Ovary (tissue), 9 donors: ENCODE results near the gene FNBP1. TPM values are rescaled to one million over a fixed set of nuclear protein-coding genes. Genes with fewer than 3 reads are reported as not detected.

Experiments
- DNase-seq, 5 donors: peaks; one replicate each; pipeline ENCODE4 v3.0.0-alpha.2; 2019 to 2020
- H3K27ac ChIP-seq, 2 donors: fragments of 200-600 bp; one replicate each; pipeline versions ENCODE4 v1.5.1 to v1.8.0; 2019 to 2022
- H3K27me3 ChIP-seq: fragments of 200-600 bp; one replicate; pipeline ENCODE4 v1.8.0; 2022
- H3K36me3 ChIP-seq: fragments of 200-600 bp; sonication (generic); one replicate; pipeline ENCODE4 v1.5.1; 2019
- H3K4me1 ChIP-seq: one replicate; pipeline ENCODE4 v1.8.1; 2013; ENCODE audit warnings: mild to moderate bottlenecking, moderate library complexity; ENCODE audit not compliant: insufficient read depth
- H3K4me3 ChIP-seq: fragments of 200-600 bp; sonication (generic); one replicate; pipeline ENCODE4 v1.5.1; 2017
- H3K9me3 ChIP-seq, 2 donors: fragments of 200-600 bp in 1 of 2; sonication (generic) in 1 of 2; one replicate each; pipeline versions ENCODE4 v1.5.1 to v1.8.1; 2013 to 2019; ENCODE audit warnings: mild to moderate bottlenecking in 1 of 2, moderate library complexity in 1 of 2
- CTCF ChIP-seq, 3 donors: fragments of 450-650 bp in 2 of 3; fragments of 200-600 bp in 1 of 3; IDR thresholded peaks; one replicate each; pipeline versions ENCODE4 v1.5.1 to v1.8.0; 2016 to 2022; ENCODE audit warnings: antibody characterized with exemption in 3 of 3, mild to moderate bottlenecking in 1 of 3
- EP300 ChIP-seq: sonication (generic); formaldehyde crosslinking; IDR thresholded peaks from one replicate; pipeline ENCODE4 v1.6.1; 2017; ENCODE audit warnings: antibody characterized with exemption
- POLR2A ChIP-seq: fragments of 450-650 bp; IDR thresholded peaks from one replicate; pipeline ENCODE4 v1.6.1; 2017; ENCODE audit warnings: antibody characterized with exemption, mild to moderate bottlenecking, moderate library complexity
- WGBS, 3 donors: extraction: QIAGEN DNeasy Blood & Tissue Kit in 1 of 3; methylation state at CpG; one replicate each; pipeline versions ENCODE4 v1.1.5 to v1.1.7; 2013 to 2017; 5-methylcytosine and 5-hydroxymethylcytosine counted together
- intact Hi-C, 4 donors: fragments of 100-400 bp; cut with DNase I; formaldehyde crosslinking; loops; one replicate each; pipeline versions ENCODE4 v1.11.0 to v1.15.1; 2022 to 2023
- polyA plus RNA-seq, 2 donors: library from polyadenylated mRNA; stranded (reverse); fragments of 200-250 nt in 1 of 2; fragments of 350-450 nt in 1 of 2; fragmentation: Illumina TruSeq in 1 of 2; extraction: RNeasy Lipid Tissue Mini Kit (QIAGEN cat#74804) in 1 of 2; gene quantifications; one replicate each; pipeline ENCODE4 v1.2.3, GENCODE V29; 2013 to 2014
- total RNA-seq, 7 donors: library from RNA; depleted of rRNA in 2 of 7; stranded (reverse); fragments of >200 nt in 2 of 7; fragmentation: NEBNext Ultra II Directional in 3 of 7; extraction: Animal tissue kit (Norgen Biotek cat#: 25700) in 3 of 7; gene quantifications; one replicate each; pipeline versions ENCODE4 v1.1.0 to v1.2.4, GENCODE V29; 2016 to 2023
- donor health status: DM: no; HTN: no; CAD: no; lungs with moderate emphysema.
- donor health status: DM: no; HTN: no; CAD: no.
- donor health status: Bipolar disorder and iron deficiency.
- donor health status: DM: yes; HTN: yes; CAD: no.
- donor health status: DM: no; HTN: no; CAD: no.
- donor health status: DM: yes; HTN: yes; CAD: no.

FNBP1 gene
- total and polyA plus RNA-seq, 9 donors = 18.0 to 61.5 (median 49.0) TPM

GRCh38 chr9:130053109-130053503 lies 10.1 kb upstream of the FNBP1 start:
- WGBS, 3 donors = 7 to 16% (median 11%) methylated on average over 9 of the region's 9 CpGs
- Histone ChIP-seq H3K27me3 (no peaks in the 10 kb centered on the region), H3K36me3 (no peaks in the 10 kb centered on the region), H3K9me3 (no peaks in the 10 kb centered on the region), H3K27ac (peak overlapping the region in 1 of 2 donors; percentile 57), H3K4me1 (peaks cover 3% of the 10 kb centered on the region), H3K4me3 (peak overlapping the region; percentile 98)
- no peak for TF ChIP-seq CTCF (IDR thresholded peaks at IDR 0.05)
- TF ChIP-seq POLR2A = no peak
- no peak for TF ChIP-seq EP300
- intact Hi-C loops = no loop called here
- no peak for DNase-seq

DNA sequence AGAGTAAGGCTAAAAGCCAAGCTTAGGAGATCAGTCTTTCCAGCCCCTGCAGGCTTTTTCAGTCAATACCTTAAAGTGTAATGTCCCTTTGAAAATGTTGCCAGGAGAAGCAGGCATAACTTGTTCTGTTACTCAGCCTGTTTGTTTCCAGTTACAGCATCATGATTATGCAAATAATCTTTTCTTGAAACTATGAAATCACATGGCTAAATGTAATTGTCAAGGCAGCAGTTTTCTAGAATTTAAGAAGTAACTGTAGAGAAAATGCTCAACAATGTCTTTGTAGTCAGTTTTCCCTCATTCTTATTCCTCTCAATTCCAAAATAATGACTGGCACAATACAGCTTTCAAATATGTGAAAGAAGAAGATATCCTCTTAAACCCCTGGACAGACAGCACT lies 8.9 kb upstream of the FNBP1 start:
- intact Hi-C loops = no loop called here
- TF ChIP-seq POLR2A (no peak), EP300 (no peak), CTCF (IDR thresholded peaks at IDR 0.05) (no peak)
- Histone ChIP-seq H3K27me3 (no peaks in the 10 kb centered on the region), H3K27ac (no peak overlapping the region), H3K36me3 (no peaks in the 10 kb centered on the region), H3K4me3 (no peak overlapping the region), H3K9me3 (no peaks in the 10 kb centered on the region), H3K4me1 (peaks cover 3% of the 10 kb centered on the region)
- DNase-seq = no peak

- no peak overlapping the region for H3K27ac ChIP-seq
- no peaks in the 10 kb centered on the region for H3K9me3 ChIP-seq
- H3K4me3 ChIP-seq = no peak overlapping the region
- DNase-seq = no peak
- 95 to 100% (median 96%) methylated on average over 3 of the region's 3 CpGs for WGBS, 3 donors
- intact Hi-C loops = no loop called here
- peaks cover 3% of the 10 kb centered on the region for H3K4me1 ChIP-seq
- H3K36me3 ChIP-seq = no peaks in the 10 kb centered on the region
- H3K27me3 ChIP-seq = no peaks in the 10 kb centered on the region
- TF ChIP-seq EP300 (no peak), POLR2A (no peak), CTCF (IDR thresholded peaks at IDR 0.05) (no peak)
Measured at GRCh38 chr9:130050462-130050861, 7.5 kb upstream of the FNBP1 start.

DNA sequence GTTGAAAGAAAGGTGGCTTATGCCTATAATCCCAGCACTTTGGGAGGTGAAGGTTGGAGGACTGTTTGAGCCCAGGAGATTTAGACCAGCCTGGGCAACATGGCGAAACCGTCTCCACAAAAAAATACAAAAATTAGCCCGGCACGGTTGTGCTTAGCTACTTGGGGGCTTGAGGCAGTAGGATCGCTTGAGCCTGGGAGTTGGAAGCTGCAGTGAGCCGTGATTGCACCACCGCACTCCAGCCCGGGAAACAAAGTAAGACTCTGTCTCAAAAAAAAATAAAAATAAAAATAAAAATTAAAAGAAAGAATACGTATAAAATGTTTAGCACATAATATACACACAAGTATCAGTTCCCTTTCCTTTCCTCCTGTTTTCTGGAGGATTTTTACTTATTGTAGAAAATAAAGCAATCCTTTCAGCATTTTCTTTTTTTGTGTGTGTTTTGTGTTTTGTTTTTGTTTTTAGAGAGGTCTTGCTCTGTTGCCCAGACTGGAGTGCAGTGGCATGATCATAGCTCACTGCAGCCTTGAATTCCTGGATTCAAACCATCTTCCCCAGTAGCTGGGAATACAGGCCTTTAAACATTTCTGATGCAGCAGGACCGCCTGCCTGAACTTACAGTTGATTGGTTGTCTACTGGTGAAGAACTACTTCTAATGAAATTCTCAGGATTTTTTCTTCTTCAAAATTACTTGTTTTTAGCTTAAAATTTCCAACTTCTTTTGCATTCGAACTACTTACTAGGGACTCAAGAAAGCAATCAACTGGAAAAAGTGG lies 6.6 kb upstream of the FNBP1 start:
- Histone ChIP-seq H3K9me3 (no peaks in the 10 kb centered on the region), H3K27ac (no peak overlapping the region), H3K4me1 (peaks cover under 1% of the 10 kb centered on the region), H3K4me3 (no peak overlapping the region), H3K27me3 (no peaks in the 10 kb centered on the region), H3K36me3 (no peaks in the 10 kb centered on the region)
- TF ChIP-seq CTCF (IDR thresholded peaks at IDR 0.05) (no peak), POLR2A (no peak), EP300 (no peak)
- intact Hi-C loops = no loop called here
- WGBS, 3 donors = 74 to 80% (median 74%) methylated on average over 11 of the region's 11 CpGs
- no peak for DNase-seq
